ENCODE data around the gene CBFA2T2. TPM values are rescaled to one million over a fixed set of nuclear protein-coding genes. Genes with fewer than 3 reads are reported as not detected.

The CBFA2T2 gene
- total and polyA plus RNA-seq, 2 of the 4 experiments (the other 2 are of a cell fraction) = 3.8 to 6.2 TPM

DNA sequence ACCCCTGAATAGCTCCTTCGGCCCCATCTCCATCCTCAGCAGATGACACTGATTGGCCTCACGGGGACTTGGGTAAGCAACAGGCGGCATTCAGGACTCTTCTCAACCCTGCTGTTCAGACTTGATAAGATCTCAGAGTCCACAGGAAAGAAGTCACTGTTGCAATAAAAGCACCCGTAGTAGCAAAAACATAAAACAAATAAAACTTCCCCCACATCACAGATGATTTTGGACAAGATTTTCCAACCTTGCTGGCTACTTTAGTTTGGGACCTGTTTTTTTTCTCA lies 155.1 kb downstream of the CBFA2T2 start:
- no peak overlapping the region for H3K14ac ChIP-seq (replicated peaks; ENCODE audit: low read depth, low read length)
- H3K18ac ChIP-seq (ENCODE audit: low read depth, low read length) = no peak overlapping the region
- DNase-seq (no peak), ATAC-seq (ENCODE audit: low read depth) (no peak)
- no peak overlapping the region for H4K5ac ChIP-seq (ENCODE audit: low read depth, low read length)
- no peak overlapping the region for H2BK15ac ChIP-seq (ENCODE audit: low read depth, low read length)
- no peak overlapping the region for H2BK5ac ChIP-seq (ENCODE audit: low read depth, low read length, poor library complexity, severe bottlenecking)
- intact Hi-C loops (cut with micrococcal nuclease) = no loop called here
- H3K9me1 ChIP-seq (ENCODE audit: insufficient read depth, low read length) = peaks cover 14% of the 10 kb centered on the region; the same call in 1 of the 2 replicates
- H3K36me3 ChIP-seq (ENCODE audit: control insufficient read depth, insufficient read depth, low read length) = peaks cover 34% of the 10 kb centered on the region
- no peaks in the 10 kb centered on the region; a peak in 1 of 4 replicates for H3K79me1 ChIP-seq (ENCODE audit: low read depth in 1 of 2, low read length in 2 of 2)
- TF ChIP-seq FOS (IDR thresholded peaks at IDR 0.05; ENCODE audit: low read depth, low read length) (no peak), MAFK (IDR thresholded peaks at IDR 0.05; ENCODE audit: low read depth, low read length) (no peak)
- no peak overlapping the region for H2BK120ac ChIP-seq (ENCODE audit: low read depth, low read length)
- no peak overlapping the region for H3K9ac ChIP-seq (ENCODE audit: low read depth, low read length)
- H2AK5ac ChIP-seq (ENCODE audit: low read depth, low read length) = no peak overlapping the region
- dilution Hi-C loops (cut with HindIII; ENCODE audit: low sequenced_read_pairs, unreplicated experiment) = no loop called here
- H3K4me3 ChIP-seq (ENCODE audit: insufficient read depth, low read depth, low read length) = no peak overlapping the region
- no peak overlapping the region for H2BK20ac ChIP-seq (ENCODE audit: low read depth, low read length)
- BruUV-seq (replicated peaks) = no TSS peak
- no peak overlapping the region for H3K56ac ChIP-seq (ENCODE audit: extremely low read depth, insufficient read depth, low read length)
- H3K23ac ChIP-seq (ENCODE audit: low read depth, low read length) = no peak overlapping the region
- 0 out of 2 replicates have a peak, but pooled peaks cover 3% of the 10 kb centered on the region for H3K4me1 ChIP-seq (ENCODE audit: control insufficient read depth, insufficient read depth, low read length)
- no peak overlapping the region for H2AK9ac ChIP-seq (replicated peaks; ENCODE audit: low read depth, low read length, poor library complexity)
- no peak overlapping the region for H3K4me2 ChIP-seq (ENCODE audit: low read depth, low read length)
- H2AFZ ChIP-seq (replicated peaks; ENCODE audit: low read length, poor library complexity) = no peak overlapping the region
- no peak overlapping the region for H4K91ac ChIP-seq (ENCODE audit: insufficient read depth, low read depth, low read length)
- no peaks in the 10 kb centered on the region for H3K27me3 ChIP-seq (ENCODE audit: control insufficient read depth, insufficient read depth, low read length)
- no peak overlapping the region for H3K4ac ChIP-seq (ENCODE audit: low read depth, low read length)
- CTCF ChIA-PET = interaction anchor here (0.7 kb wide), 1 partner anchor 188 kb away, joined by 3 read pairs; no protein-coding TSS in a partner anchor
- H3K27ac ChIP-seq (ENCODE audit: insufficient read depth, low read length) = no peak overlapping the region
- in situ Hi-C loops (cut with MboI; ENCODE audit: low sequenced_read_pairs) = no loop called here
- H4K8ac ChIP-seq (ENCODE audit: low read depth in 2 of 2, low read length in 2 of 2) = no peak overlapping the region
- H3K9me3 ChIP-seq (ENCODE audit: control insufficient read depth, insufficient read depth, low read length) = no peaks in the 10 kb centered on the region
- WGBS, 2 experiments (ENCODE audit: extremely low coverage in 2 of 2, insufficient read length in 1 of 2) = no CpG with 5 or more reads among the region's 4 CpGs
- POLR2A ChIA-PET (ENCODE audit: unreplicated experiment) = no interaction called here
- peaks cover 9% of the 10 kb centered on the region; the same call in 1 of the 2 replicates for H4K20me1 ChIP-seq (ENCODE audit: insufficient read depth, low read length)

Data from IMR-90 (cell line).